ENCODE measurements around the gene MALAT1. TPM values are rescaled to one million over a fixed set of nuclear protein-coding genes. Genes with fewer than 3 reads are reported as not detected.
A peak's percentile ranks its signal among the peaks of the same experiment; 100 is the strongest.

The MALAT1 gene
- total RNA-seq, 1 donor from 2014 or later, result 9,030 TPM

- peak overlapping the region; percentile 75 for H3K27ac Mint-ChIP-seq
- H3K36me3 Mint-ChIP-seq, result peaks cover 27% of the 10 kb centered on the region
- peaks cover 24% of the 10 kb centered on the region for H3K27me3 Mint-ChIP-seq (ENCODE audit: insufficient read depth, low read depth)
- no peak for DNase-seq (ENCODE audit: low spot score)
- Histone ChIP-seq H3K9ac (peak overlapping the region; percentile 100), H3K4me2 (peak overlapping the region; percentile 98), H3K27me3 (no peaks in the 10 kb centered on the region), H4K20me1 (ENCODE audit: low read depth) (peaks cover 77% of the 10 kb centered on the region), H3K36me3 (peaks cover 72% of the 10 kb centered on the region), H2AFZ (replicated peaks) (no peak overlapping the region), H3K27ac (peak overlapping the region; percentile 12), H3K4me3 (peak overlapping the region; percentile 93), H3K9me3 (ENCODE audit: low read depth) (no peaks in the 10 kb centered on the region), H3K79me2 (ENCODE audit: low read depth) (peaks cover 97% of the 10 kb centered on the region), H3F3A (ENCODE audit: low read depth) (peaks cover 95% of the 10 kb centered on the region), H3K4me1 (peaks cover 11% of the 10 kb centered on the region)
- no peak for TF ChIP-seq CTCF (IDR thresholded peaks at IDR 0.05)
- TF ChIP-seq EZH2phosphoT487 (IDR thresholded peaks at IDR 0.05), result no peak
- no peak for TF ChIP-seq EZH2 (IDR thresholded peaks at IDR 0.05)
- H3K4me3 Mint-ChIP-seq, result no peak overlapping the region
- H3K9me3 Mint-ChIP-seq, result peaks cover 4% of the 10 kb centered on the region
- H3K4me1 Mint-ChIP-seq, result peaks cover 29% of the 10 kb centered on the region
Measured at GRCh38 chr11:65501472-65502273, 2.8 kb downstream of the MALAT1 start.

DNA sequence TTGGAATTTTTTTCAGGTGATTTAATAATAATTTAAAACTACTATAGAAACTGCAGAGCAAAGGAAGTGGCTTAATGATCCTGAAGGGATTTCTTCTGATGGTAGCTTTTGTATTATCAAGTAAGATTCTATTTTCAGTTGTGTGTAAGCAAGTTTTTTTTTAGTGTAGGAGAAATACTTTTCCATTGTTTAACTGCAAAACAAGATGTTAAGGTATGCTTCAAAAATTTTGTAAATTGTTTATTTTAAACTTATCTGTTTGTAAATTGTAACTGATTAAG is 3.4 kb downstream of the MALAT1 start:
- H3K36me3 ChIP-seq, result peaks cover 72% of the 10 kb centered on the region
- peaks cover 7% of the 10 kb centered on the region for H3K4me1 ChIP-seq
- no peaks in the 10 kb centered on the region for H3K9me3 ChIP-seq (ENCODE audit: low read depth)
- H4K20me1 ChIP-seq (ENCODE audit: low read depth), result peaks cover 83% of the 10 kb centered on the region
- TF ChIP-seq EZH2 (IDR thresholded peaks at IDR 0.05) (no peak), EZH2phosphoT487 (IDR thresholded peaks at IDR 0.05) (no peak), CTCF (IDR thresholded peaks at IDR 0.05) (no peak)
- Mint-ChIP-seq H3K27me3 (ENCODE audit: insufficient read depth, low read depth) (peaks cover 26% of the 10 kb centered on the region), H3K27ac (peak overlapping the region; percentile 16), H3K36me3 (peaks cover 27% of the 10 kb centered on the region), H3K9me3 (peaks cover 4% of the 10 kb centered on the region), H3K4me3 (no peak overlapping the region), H3K4me1 (peaks cover 28% of the 10 kb centered on the region)
- H3K9ac ChIP-seq, result peak overlapping the region; percentile 100
- DNase-seq (ENCODE audit: low spot score), result no peak
- H3K27ac ChIP-seq, result peak overlapping the region; percentile 12
- peak overlapping the region; percentile 98 for H3K4me2 ChIP-seq
- H3K4me3 ChIP-seq, result peak overlapping the region; percentile 93
- H3K79me2 ChIP-seq (ENCODE audit: low read depth), result peaks cover 97% of the 10 kb centered on the region
- no peak overlapping the region for H2AFZ ChIP-seq (replicated peaks)
- peaks cover 95% of the 10 kb centered on the region for H3F3A ChIP-seq (ENCODE audit: low read depth)
- no peaks in the 10 kb centered on the region for H3K27me3 ChIP-seq

DNA sequence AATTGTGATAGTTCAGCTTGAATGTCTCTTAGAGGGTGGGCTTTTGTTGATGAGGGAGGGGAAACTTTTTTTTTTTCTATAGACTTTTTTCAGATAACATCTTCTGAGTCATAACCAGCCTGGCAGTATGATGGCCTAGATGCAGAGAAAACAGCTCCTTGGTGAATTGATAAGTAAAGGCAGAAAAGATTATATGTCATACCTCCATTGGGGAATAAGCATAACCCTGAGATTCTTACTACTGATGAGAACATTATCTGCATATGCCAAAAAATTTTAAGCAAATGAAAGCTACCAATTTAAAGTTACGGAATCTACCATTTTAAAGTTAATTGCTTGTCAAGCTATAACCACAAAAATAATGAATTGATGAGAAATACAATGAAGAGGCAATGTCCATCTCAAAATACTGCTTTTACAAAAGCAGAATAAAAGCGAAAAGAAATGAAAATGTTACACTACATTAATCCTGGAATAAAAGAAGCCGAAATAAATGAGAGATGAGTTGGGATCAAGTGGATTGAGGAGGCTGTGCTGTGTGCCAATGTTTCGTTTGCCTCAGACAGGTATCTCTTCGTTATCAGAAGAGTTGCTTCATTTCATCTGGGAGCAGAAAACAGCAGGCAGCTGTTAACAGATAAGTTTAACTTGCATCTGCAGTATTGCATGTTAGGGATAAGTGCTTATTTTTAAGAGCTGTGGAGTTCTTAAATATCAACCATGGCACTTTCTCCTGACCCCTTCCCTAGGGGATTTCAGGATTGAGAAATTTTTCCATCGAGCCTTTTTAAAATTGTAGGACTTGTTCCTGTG is 3.9 kb downstream of the MALAT1 start:
- Mint-ChIP-seq H3K27me3 (ENCODE audit: insufficient read depth, low read depth) (peaks cover 28% of the 10 kb centered on the region), H3K27ac (peak overlapping the region; percentile 16), H3K4me1 (peaks cover 34% of the 10 kb centered on the region), H3K4me3 (no peak overlapping the region), H3K36me3 (peaks cover 27% of the 10 kb centered on the region), H3K9me3 (peaks cover 4% of the 10 kb centered on the region)
- TF ChIP-seq EZH2phosphoT487 (IDR thresholded peaks at IDR 0.05), result no peak
- TF ChIP-seq EZH2 (IDR thresholded peaks at IDR 0.05), result no peak
- no peak for TF ChIP-seq CTCF (IDR thresholded peaks at IDR 0.05)
- peaks cover 7% of the 10 kb centered on the region for H3K4me1 ChIP-seq
- no peak for DNase-seq (ENCODE audit: low spot score)
- H3K4me3 ChIP-seq, result peak overlapping the region; percentile 93
- peaks cover 98% of the 10 kb centered on the region for H3F3A ChIP-seq (ENCODE audit: low read depth)
- peak overlapping the region; percentile 100 for H3K9ac ChIP-seq
- no peak overlapping the region for H2AFZ ChIP-seq (replicated peaks)
- no peaks in the 10 kb centered on the region for H3K27me3 ChIP-seq
- peaks cover 100% of the 10 kb centered on the region for H3K79me2 ChIP-seq (ENCODE audit: low read depth)
- H3K36me3 ChIP-seq, result peaks cover 72% of the 10 kb centered on the region
- no peaks in the 10 kb centered on the region for H3K9me3 ChIP-seq (ENCODE audit: low read depth)
- H3K4me2 ChIP-seq, result peak overlapping the region; percentile 98
- H3K27ac ChIP-seq, result peak overlapping the region; percentile 12
- peaks cover 88% of the 10 kb centered on the region for H4K20me1 ChIP-seq (ENCODE audit: low read depth)

Data from neural progenitor cell (in vitro differentiated cells).